ENCODE data around the gene BARHL2. TPM values are rescaled to one million over a fixed set of nuclear protein-coding genes. Genes with fewer than 3 reads are reported as not detected.

BARHL2 gene
- total RNA-seq, 1 experiment from 2014 or later: not detected

- Histone ChIP-seq H3K36me3 (ENCODE audit: control insufficient read depth in 1 of 2, insufficient read depth in 2 of 2, low read length in 2 of 2) (no peaks in the 10 kb centered on the region), H3K4me2 (ENCODE audit: low read length) (no peak overlapping the region), H3K9me3 (ENCODE audit: control insufficient read depth in 1 of 2, insufficient read depth in 1 of 2, low read depth in 1 of 2, low read length in 2 of 2) (no peaks in the 10 kb centered on the region), H3K27ac (ENCODE audit: low read depth, low read length) (no peak overlapping the region), H3K27me3 (ENCODE audit: insufficient read depth, low read length) (0 out of 2 replicates have a peak, but pooled peaks cover 2% of the 10 kb centered on the region), H4K20me1 (ENCODE audit: insufficient read depth) (no peaks in the 10 kb centered on the region), H3K9me2 (ENCODE audit: insufficient read depth) (no peaks in the 10 kb centered on the region), H3K4me1 (ENCODE audit: control insufficient read depth in 1 of 2, insufficient read depth in 2 of 2, low read length in 2 of 2) (no peaks in the 10 kb centered on the region), H3K4me3 (replicated peaks in 1 of 2; ENCODE audit: low read depth in 1 of 2, low read length in 2 of 2) (no peak overlapping the region), H2AFZ (ENCODE audit: low read depth, low read length, poor library complexity, severe bottlenecking) (no peak overlapping the region), H3K9ac (ENCODE audit: low read length) (no peak overlapping the region), H3K79me2 (ENCODE audit: insufficient read depth, low read length) (no peaks in the 10 kb centered on the region)
- no TSS peak for BruUV-seq (replicated peaks)
- intact Hi-C loops (cut with micrococcal nuclease): no loop called here
- DNase-seq (ENCODE audit: low read depth, low spot score): no peak
- RAD21 ChIA-PET (ENCODE audit: low non-redundant PET in 1 of 2, low total read pairs in 2 of 2, uncharacterized antibody in 2 of 2, unreplicated experiment in 2 of 2): no interaction called here
- CTCF ChIA-PET: no interaction called here
- no peak for ATAC-seq
- TF ChIP-seq EGR1 (IDR thresholded peaks at IDR 0.05; ENCODE audit: low read depth) (no peak), REST (IDR thresholded peaks at IDR 0.05; ENCODE audit: low read depth) (no peak)
- POLR2A ChIA-PET: no interaction called here
Observed at GRCh38 chr1:90675161-90675847, 41.8 kb downstream of the BARHL2 start.

- Histone ChIP-seq H4K20me1 (ENCODE audit: insufficient read depth) (no peaks in the 10 kb centered on the region), H3K27ac (ENCODE audit: low read depth, low read length) (no peak overlapping the region), H2AFZ (ENCODE audit: low read depth, low read length, poor library complexity, severe bottlenecking) (no peak overlapping the region), H3K9me2 (ENCODE audit: insufficient read depth) (no peaks in the 10 kb centered on the region), H3K4me1 (ENCODE audit: control insufficient read depth in 1 of 2, insufficient read depth in 2 of 2, low read length in 2 of 2) (no peaks in the 10 kb centered on the region), H3K4me2 (ENCODE audit: low read length) (no peak overlapping the region), H3K9ac (ENCODE audit: low read length) (no peak overlapping the region), H3K4me3 (replicated peaks in 1 of 2; ENCODE audit: low read depth in 1 of 2, low read length in 2 of 2) (no peak overlapping the region), H3K27me3 (ENCODE audit: insufficient read depth, low read length) (no peaks in the 10 kb centered on the region), H3K9me3 (ENCODE audit: control insufficient read depth in 1 of 2, insufficient read depth in 1 of 2, low read depth in 1 of 2, low read length in 2 of 2) (no peaks in the 10 kb centered on the region), H3K79me2 (ENCODE audit: insufficient read depth, low read length) (no peaks in the 10 kb centered on the region), H3K36me3 (ENCODE audit: control insufficient read depth in 1 of 2, insufficient read depth in 2 of 2, low read length in 2 of 2) (no peaks in the 10 kb centered on the region)
- BruUV-seq (replicated peaks): no TSS peak
- ChIA-PET CTCF (no interaction called here), RAD21 (ENCODE audit: low non-redundant PET in 1 of 2, low total read pairs in 2 of 2, uncharacterized antibody in 2 of 2, unreplicated experiment in 2 of 2) (no interaction called here), POLR2A (no interaction called here)
- DNase-seq (ENCODE audit: low read depth, low spot score): no peak
- ATAC-seq: no peak
- intact Hi-C loops (cut with micrococcal nuclease): no loop called here
- TF ChIP-seq CEBPB (IDR thresholded peaks at IDR 0.05; ENCODE audit: low read depth): no peak
- no peak for TF ChIP-seq SP1 (IDR thresholded peaks at IDR 0.05; ENCODE audit: low read depth)
- no peak for TF ChIP-seq ZBTB33 (IDR thresholded peaks at IDR 0.05; ENCODE audit: extremely low read depth, insufficient replicate concordance, low read length)
- TF ChIP-seq EZH2phosphoT487 (IDR thresholded peaks at IDR 0.05; ENCODE audit: borderline replicate concordance): no peak
- no peak for TF ChIP-seq ZNF274 (IDR thresholded peaks at IDR 0.05; ENCODE audit: low read depth, low read length)
- TF ChIP-seq SRF (IDR thresholded peaks at IDR 0.05; ENCODE audit: low read depth): no peak
- no peak for TF ChIP-seq POLR2A (IDR thresholded peaks at IDR 0.05; ENCODE audit: borderline replicate concordance, extremely low read depth, insufficient read depth, insufficient read length)
- no peak for TF ChIP-seq ELF1 (IDR thresholded peaks at IDR 0.05; ENCODE audit: borderline replicate concordance, low read depth)
- no peak for TF ChIP-seq POLR2AphosphoS5 (IDR thresholded peaks at IDR 0.05; ENCODE audit: low read depth, low read length)
Observed at GRCh38 chr1:90671741-90672140, 45.4 kb downstream of the BARHL2 start.
